IPS-15b (cell line): ENCODE measurements around the gene KIF12.

Source experiments
- H3K27me3 ChIP-seq: one replicate; pipeline ENCODE4 v1.6.1; 2013; ENCODE audit warnings: low read length; ENCODE audit not compliant: control insufficient read depth, insufficient read depth
- H3K36me3 ChIP-seq: one replicate; pipeline ENCODE4 v1.6.1; 2013; ENCODE audit warnings: low read length; ENCODE audit not compliant: control insufficient read depth, insufficient read depth
- H3K4me1 ChIP-seq: one replicate; pipeline ENCODE4 v1.6.1; 2013; ENCODE audit warnings: mild to moderate bottlenecking, low read length; ENCODE audit not compliant: control insufficient read depth, insufficient read depth
- H3K4me3 ChIP-seq: one replicate; pipeline ENCODE4 v1.5.1; 2013; ENCODE audit warnings: low read depth, low read length
- H3K9ac ChIP-seq: one replicate; pipeline ENCODE4 v1.6.1; 2013; ENCODE audit warnings: low read depth, mild to moderate bottlenecking, low read length
- H3K9me3 ChIP-seq: one replicate; pipeline ENCODE4 v1.6.1; 2013; ENCODE audit warnings: mild to moderate bottlenecking, low read length; ENCODE audit not compliant: control insufficient read depth, insufficient read depth

KIF12 gene

GRCh38 chr9:114078021-114078780 is 20.9 kb downstream of the KIF12 start, which contains the start of gene AMBP:
AMBP (minus strand) TSS chr9:114078300; CDS start chr9:114078209, 91 bp downstream.
- H3K36me3 ChIP-seq: no peaks in the 10 kb centered on the region
- no peak within 1 kb of the TSS for H3K4me3 ChIP-seq
- no peak within 1 kb of the TSS for H3K9ac ChIP-seq
- no peaks in the 10 kb centered on the region for H3K27me3 ChIP-seq
- no peaks in the 10 kb centered on the region for H3K9me3 ChIP-seq
- H3K4me1 ChIP-seq: no peaks in the 10 kb centered on the region

- Histone ChIP-seq H3K36me3 (no peaks in the 10 kb centered on the region), H3K9me3 (no peaks in the 10 kb centered on the region), H3K9ac (no peak overlapping the region), H3K4me1 (no peaks in the 10 kb centered on the region), H3K27me3 (no peaks in the 10 kb centered on the region), H3K4me3 (no peak overlapping the region)
Measured at GRCh38 chr9:114077162-114077837, 21.8 kb downstream of the KIF12 start.

- H3K4me1 ChIP-seq: no peaks in the 10 kb centered on the region
- H3K9me3 ChIP-seq: no peaks in the 10 kb centered on the region
- no peaks in the 10 kb centered on the region for H3K27me3 ChIP-seq
- no peak overlapping the region for H3K4me3 ChIP-seq
- no peak overlapping the region for H3K9ac ChIP-seq
- no peaks in the 10 kb centered on the region for H3K36me3 ChIP-seq
Measured at GRCh38 chr9:114076237-114077161, 22.6 kb downstream of the KIF12 start.

- no peak overlapping the region for H3K9ac ChIP-seq
- H3K27me3 ChIP-seq: no peaks in the 10 kb centered on the region
- no peaks in the 10 kb centered on the region for H3K9me3 ChIP-seq
- H3K36me3 ChIP-seq: no peaks in the 10 kb centered on the region
- no peak overlapping the region for H3K4me3 ChIP-seq
- no peaks in the 10 kb centered on the region for H3K4me1 ChIP-seq
Measured at GRCh38 chr9:114075602-114076001, 23.5 kb downstream of the KIF12 start.

GRCh38 chr9:114072184-114073140 is 26.6 kb downstream of the KIF12 start:
- no peaks in the 10 kb centered on the region for H3K36me3 ChIP-seq
- H3K9me3 ChIP-seq: no peaks in the 10 kb centered on the region
- no peaks in the 10 kb centered on the region for H3K4me1 ChIP-seq
- no peak overlapping the region for H3K9ac ChIP-seq
- no peak overlapping the region for H3K4me3 ChIP-seq
- no peaks in the 10 kb centered on the region for H3K27me3 ChIP-seq

- H3K9ac ChIP-seq: no peak overlapping the region
- no peak overlapping the region for H3K4me3 ChIP-seq
- H3K36me3 ChIP-seq: no peaks in the 10 kb centered on the region
- no peaks in the 10 kb centered on the region for H3K9me3 ChIP-seq
- no peaks in the 10 kb centered on the region for H3K27me3 ChIP-seq
- H3K4me1 ChIP-seq: no peaks in the 10 kb centered on the region
Measured at GRCh38 chr9:114071197-114071795, 27.8 kb downstream of the KIF12 start.

- no peak overlapping the region for H3K4me3 ChIP-seq
- H3K4me1 ChIP-seq: no peaks in the 10 kb centered on the region
Measured at GRCh38 chr9:114070188-114071103, 28.6 kb downstream of the KIF12 start.

GRCh38 chr9:114069476-114070187 is 29.5 kb downstream of the KIF12 start:
- Histone ChIP-seq H3K36me3 (no peaks in the 10 kb centered on the region), H3K4me1 (no peaks in the 10 kb centered on the region), H3K27me3 (no peaks in the 10 kb centered on the region), H3K9ac (no peak overlapping the region), H3K9me3 (no peaks in the 10 kb centered on the region), H3K4me3 (no peak overlapping the region)

More at GRCh38 chr9:114070188-114071103, 28.6 kb downstream of the KIF12 start:
- Histone ChIP-seq H3K9ac (no peak overlapping the region), H3K36me3 (no peaks in the 10 kb centered on the region), H3K27me3 (no peaks in the 10 kb centered on the region), H3K9me3 (no peaks in the 10 kb centered on the region)

GRCh38 chr9:114065304-114065703 is 33.8 kb downstream of the KIF12 start:
- H3K27me3 ChIP-seq: no peaks in the 10 kb centered on the region
- no peaks in the 10 kb centered on the region for H3K9me3 ChIP-seq
- no peak overlapping the region for H3K4me3 ChIP-seq
- H3K4me1 ChIP-seq: no peaks in the 10 kb centered on the region
- no peak overlapping the region for H3K9ac ChIP-seq
- H3K36me3 ChIP-seq: no peaks in the 10 kb centered on the region
